NCI-H1930 (cell line): ENCODE measurements around the gene ETFB.
"Not testable (repeated sequence)": the region's sequence is repeated elsewhere in the genome, so short reads cannot be mapped to it uniquely, and the experiment has no call there.

ENCODE experiments used
- DNase-seq, 2 experiments: peaks; one replicate each; lab custom pipeline; 2025; lab: John Stamatoyannopoulos, UW

Gene ETFB

DNA sequence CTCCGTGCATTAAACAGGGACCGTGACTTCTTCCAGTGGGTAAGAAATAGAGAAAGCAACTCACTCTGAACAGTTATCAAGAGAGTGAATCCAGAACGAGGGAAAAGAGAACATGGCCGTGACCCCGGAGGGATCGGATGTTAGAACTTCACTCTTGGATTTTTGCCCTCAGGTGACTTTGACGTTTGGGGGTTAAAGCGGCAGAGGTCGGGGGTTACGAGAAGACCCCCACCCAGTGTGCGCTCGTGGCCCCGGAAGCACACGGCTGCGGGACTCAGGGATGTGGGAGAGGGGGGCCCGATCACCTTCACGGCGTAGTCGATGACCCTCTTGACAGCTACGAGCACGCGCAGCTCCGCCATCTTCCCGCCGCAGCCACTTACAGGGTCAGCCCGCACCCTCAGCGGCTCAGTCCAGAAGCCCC is at the start of gene ETFB:
Gene ETFB (minus strand): TSS at position 424 of the 424 bp plus-strand sequence. CDS start 62 bp downstream, at position 362.
- DNase-seq = no peak

GRCh38 chr19:51415187-51415586 is 49.0 kb upstream of the ETFB start:
- no peak for DNase-seq

- DNase-seq = no peak
Measured at GRCh38 chr19:51410950-51411748, 45.0 kb upstream of the ETFB start.

- peak in 1 of 2 experiments; percentile 10 for DNase-seq
Measured at GRCh38 chr19:51407511-51408131, 41.4 kb upstream of the ETFB start.

DNA sequence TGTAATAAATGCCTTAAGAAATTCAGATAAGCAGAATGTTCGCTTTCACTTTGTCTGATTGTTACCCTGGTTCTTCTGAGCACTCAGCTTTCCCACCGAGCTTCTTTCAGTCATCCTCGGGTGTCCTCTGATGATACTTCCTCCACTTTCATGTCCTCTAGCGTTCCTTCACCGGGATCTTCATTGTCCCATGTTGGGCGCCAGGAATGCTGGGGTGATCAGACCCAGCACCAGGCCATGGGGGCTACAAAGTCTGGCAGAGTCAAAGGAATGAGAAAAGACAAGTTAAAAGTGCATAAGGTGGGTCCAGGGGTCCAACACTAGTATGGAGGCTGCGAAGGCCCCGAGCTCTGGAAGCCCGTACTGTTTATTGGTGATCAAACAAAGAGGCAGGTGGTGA is 35.9 kb upstream of the ETFB start:
- DNase-seq = no peak

GRCh38 chr19:51399936-51400335 is 33.7 kb upstream of the ETFB start:
- not testable (repeated sequence) for DNase-seq

DNA sequence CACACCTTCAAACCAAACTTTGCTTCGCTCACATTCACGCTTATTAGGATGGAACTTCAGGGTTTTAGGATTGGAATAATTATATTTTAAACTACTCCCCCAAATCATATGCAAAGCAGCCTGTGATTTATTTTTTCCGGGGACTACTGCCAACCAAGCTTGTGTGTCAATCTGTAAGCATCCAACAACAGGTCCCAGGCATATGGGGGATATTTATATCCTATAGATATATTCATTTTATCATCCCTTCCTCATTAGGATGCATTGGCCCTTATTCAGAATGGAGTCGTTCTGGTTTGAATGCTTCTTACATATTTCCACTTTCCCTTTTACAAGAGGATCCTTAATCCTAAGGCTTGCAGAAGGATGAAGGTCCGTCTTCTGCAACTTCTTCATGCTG is 33.0 kb upstream of the ETFB start:
- DNase-seq = no peak

GRCh38 chr19:51398096-51398704 is 32.0 kb upstream of the ETFB start:
- peak in 1 of 2 experiments; percentile 47 for DNase-seq

DNA sequence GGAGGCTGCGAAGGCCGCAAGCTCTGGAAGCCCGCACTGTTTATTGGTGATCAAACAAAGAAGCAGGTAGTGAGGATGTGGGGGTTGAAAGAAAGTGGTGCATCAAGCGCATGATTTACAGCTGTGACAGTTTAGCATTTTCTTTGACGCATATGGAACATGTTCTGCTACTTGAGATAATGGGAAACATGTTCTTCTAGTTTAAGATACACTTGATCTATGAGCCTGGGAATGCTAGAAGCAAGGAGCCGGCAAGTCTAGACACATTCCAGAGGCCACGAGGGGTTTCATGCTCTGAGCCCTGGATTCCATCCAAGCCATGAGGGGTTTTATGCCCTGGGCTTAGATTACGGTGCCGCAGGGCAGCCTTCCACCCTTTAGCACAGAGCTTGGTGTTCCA is 31.3 kb upstream of the ETFB start:
- DNase-seq = not testable (repeated sequence)

DNA sequence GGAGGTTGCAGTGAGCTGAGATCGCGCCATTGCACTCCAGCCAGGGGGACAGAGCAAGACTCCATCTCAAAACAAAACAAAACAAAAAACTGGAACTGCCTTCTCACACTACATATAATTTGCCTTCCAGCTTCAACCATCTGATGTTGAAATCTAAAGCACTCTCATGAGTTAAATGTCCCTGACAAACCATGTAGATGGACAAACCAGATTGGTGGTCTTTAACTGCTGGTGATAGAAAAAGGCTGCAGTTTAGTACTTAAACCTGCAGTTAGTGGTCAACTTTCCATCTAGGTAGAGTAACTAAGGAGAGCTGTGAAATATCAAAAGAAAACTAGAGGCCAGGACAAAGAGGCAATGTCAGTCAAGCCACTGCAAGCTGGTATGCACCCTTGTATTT is 30.0 kb upstream of the ETFB start:
- no peak for DNase-seq

GRCh38 chr19:51394050-51394836 is 28.1 kb upstream of the ETFB start:
- peak; percentile 99 for DNase-seq

GRCh38 chr19:51392701-51393100 is 26.5 kb upstream of the ETFB start:
- no peak for DNase-seq

DNA sequence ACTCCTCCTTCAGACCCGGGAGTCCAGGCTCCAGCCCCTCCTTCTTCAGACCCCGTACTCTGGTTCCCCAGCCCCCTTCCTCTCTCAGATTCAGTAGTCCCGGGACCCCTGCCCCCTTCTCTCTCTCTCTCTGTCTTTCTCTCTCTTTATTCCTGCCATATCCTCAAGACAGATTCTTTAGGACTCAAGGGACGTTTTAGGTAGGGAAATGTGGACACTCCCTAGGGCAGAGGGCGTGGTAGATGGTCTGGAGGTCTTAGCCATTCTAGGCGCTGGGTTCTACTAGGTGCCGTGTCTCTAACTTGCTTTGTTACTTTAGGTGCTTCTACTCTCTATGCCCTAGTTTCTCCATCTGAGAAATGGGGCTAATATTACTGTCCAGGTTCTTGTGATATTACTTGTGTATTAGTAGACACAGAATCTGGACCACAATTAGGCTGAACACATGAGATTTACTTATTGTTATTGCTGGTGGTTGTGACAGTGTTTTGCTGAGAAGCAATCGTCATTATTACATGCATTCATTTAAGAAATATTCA is 25.0 kb upstream of the ETFB start:
- DNase-seq = no peak

- no peak for DNase-seq
Measured at GRCh38 chr19:51389143-51389542, 23.0 kb upstream of the ETFB start.

DNA sequence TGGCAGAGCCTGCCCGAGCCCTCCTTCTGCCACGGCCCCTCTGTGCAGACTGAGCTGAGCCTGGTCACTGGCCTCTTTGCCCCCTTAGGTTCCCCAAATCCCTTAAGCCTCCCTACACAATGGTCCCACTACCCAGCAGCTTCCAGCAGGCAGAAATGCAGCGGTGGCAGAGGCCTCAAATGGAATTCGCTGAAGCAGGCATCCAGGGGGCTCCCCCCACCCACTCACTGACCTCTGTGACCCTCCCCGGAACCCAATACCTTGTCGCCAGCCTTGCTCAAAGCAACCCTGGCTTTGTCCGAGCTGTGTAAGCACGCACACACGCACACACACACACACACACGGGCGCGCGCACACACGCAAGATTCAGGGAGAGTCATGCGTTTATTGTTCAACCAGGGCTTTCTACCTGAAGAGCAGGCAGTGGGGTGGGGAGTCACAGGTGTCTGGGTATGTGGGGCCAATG is 21.8 kb upstream of the ETFB start, which contains the start of gene LIM2:
Gene LIM2 (minus strand): TSS at position 51 of the 466 bp plus-strand sequence. CDS start 531 bp downstream, outside the sequence.
- no peak for DNase-seq

GRCh38 chr19:51386882-51387520 is 20.8 kb upstream of the ETFB start:
- no peak for DNase-seq

DNA sequence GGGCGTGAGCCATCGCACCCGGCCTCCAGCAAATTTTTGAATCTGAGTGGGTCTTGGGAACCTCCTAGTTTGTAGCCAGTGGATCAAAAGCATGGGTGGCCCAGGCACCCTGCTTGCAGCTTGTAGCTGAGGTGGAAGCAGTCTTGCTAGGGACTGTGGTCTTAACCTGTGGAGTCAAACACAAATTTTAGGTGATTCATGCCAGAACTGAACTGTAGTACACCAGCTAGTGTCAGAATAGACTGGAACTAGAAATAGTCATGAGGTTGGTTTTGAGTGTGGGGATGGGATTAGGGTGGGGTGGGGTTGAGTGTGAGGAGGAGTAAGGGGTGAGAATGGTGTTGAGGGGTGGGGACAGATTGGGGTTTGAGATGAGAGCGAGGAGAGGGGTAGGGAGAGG is 15.8 kb upstream of the ETFB start:
- no peak for DNase-seq

GRCh38 chr19:51380379-51380778 is 14.2 kb upstream of the ETFB start:
- DNase-seq = no peak

GRCh38 chr19:51377422-51377821 is 11.2 kb upstream of the ETFB start:
- DNase-seq = no peak

DNA sequence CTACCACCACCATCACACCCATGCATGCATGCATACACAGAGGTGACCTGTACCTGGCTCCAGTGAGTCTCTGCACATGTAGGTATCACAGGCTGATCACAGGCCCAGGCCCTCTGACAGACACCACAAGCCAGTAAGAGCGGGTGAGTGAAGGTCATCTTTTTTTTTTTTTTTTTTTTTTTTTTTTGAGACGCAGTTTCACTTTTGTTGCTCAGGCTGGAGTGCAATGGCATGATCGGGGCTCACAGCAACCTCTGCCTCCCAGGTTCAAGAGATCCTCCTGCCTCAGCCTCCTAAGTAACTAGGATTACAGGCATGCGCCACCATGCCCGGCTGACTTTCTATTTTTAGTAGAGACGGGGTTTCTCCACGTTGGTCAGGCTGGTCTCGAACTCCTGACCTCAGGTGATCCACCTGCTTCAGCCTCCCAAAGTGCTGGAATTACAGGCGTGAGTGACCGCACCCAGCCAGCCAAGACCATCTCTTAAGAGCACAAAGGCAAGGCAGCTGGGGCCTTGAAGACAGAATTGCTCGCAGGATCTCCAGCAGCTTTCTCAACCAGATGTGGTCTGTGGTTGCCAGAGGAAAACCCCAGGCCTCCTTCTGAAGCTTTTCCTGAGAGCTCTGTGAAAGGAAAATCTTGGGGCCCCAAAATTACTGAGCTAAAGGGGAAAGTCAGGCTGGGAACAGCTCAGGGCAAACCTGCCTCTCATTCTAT is 9.5 kb upstream of the ETFB start:
- no peak for DNase-seq
